Hepatocyte (in vitro differentiated cells): ENCODE data around the gene OPN3. TPM values are rescaled to one million over a fixed set of nuclear protein-coding genes. Genes with fewer than 3 reads are reported as not detected.

Source experiments
- DNase-seq: peaks from one replicate; pipeline ENCODE4 v3.0.0-alpha.2; 2016; ENCODE audit warnings: low spot score
- H2AFZ ChIP-seq: fragments of 200-600 bp; sonication (generic); 2 replicates; pipeline ENCODE4 v1.6.0; 2016; ENCODE audit warnings: antibody characterized with exemption, mild to moderate bottlenecking
- H3K27ac ChIP-seq: fragments of 200-600 bp; sonication (generic); 2 replicates; pipeline ENCODE4 v1.5.1; 2016; ENCODE audit warnings: mild to moderate bottlenecking
- H3K27me3 ChIP-seq: fragments of 200-600 bp; sonication (generic); 2 replicates; pipeline ENCODE4 v1.6.1; 2016
- H3K36me3 ChIP-seq: fragments of 200-600 bp; sonication (generic); replicated peaks from 2 replicates; pipeline ENCODE4 v1.5.1; 2016; ENCODE audit warnings: low read depth; ENCODE audit not compliant: insufficient read depth
- H3K4me1 ChIP-seq: fragments of 200-600 bp; sonication (generic); 2 replicates; pipeline ENCODE4 v1.5.1; 2016; ENCODE audit warnings: mild to moderate bottlenecking, moderate library complexity; ENCODE audit not compliant: insufficient read depth
- H3K4me2 ChIP-seq: fragments of 200-600 bp; sonication (generic); 2 replicates; pipeline ENCODE4 v1.6.0; 2016
- H3K4me3 ChIP-seq: fragments of 200-600 bp; sonication (generic); 2 replicates; pipeline ENCODE4 v1.5.1; 2016; ENCODE audit warnings: mild to moderate bottlenecking
- H3K79me2 ChIP-seq: fragments of 200-600 bp; sonication (generic); 2 replicates; pipeline ENCODE4 v1.6.0; 2017; ENCODE audit warnings: mild to moderate bottlenecking
- H3K9me2 ChIP-seq: fragments of 200-600 bp; sonication (generic); replicated peaks from 2 replicates; pipeline ENCODE4 v1.6.0; 2017; ENCODE audit warnings: mild to moderate bottlenecking; ENCODE audit not compliant: insufficient read depth
- H3K9me3 ChIP-seq: fragments of 200-600 bp; sonication (generic); 2 replicates; pipeline ENCODE4 v1.5.1; 2016; ENCODE audit warnings: low read depth, mild to moderate bottlenecking
- H4K20me1 ChIP-seq: fragments of 200-600 bp; sonication (generic); 2 replicates; pipeline ENCODE4 v1.6.0; 2016; ENCODE audit warnings: mild to moderate bottlenecking; ENCODE audit not compliant: insufficient read depth, poor library complexity, severe bottlenecking
- CTCF ChIP-seq: fragments of 200-600 bp; sonication (generic); IDR thresholded peaks from 2 replicates; pipeline ENCODE4 v1.5.1; 2016; ENCODE audit warnings: antibody characterized with exemption, mild to moderate bottlenecking; ENCODE audit not compliant: poor library complexity
- EZH2 ChIP-seq: fragments of 200-600 bp; sonication (generic); IDR thresholded peaks from 2 replicates; pipeline ENCODE4 v1.6.1; 2016; ENCODE audit warnings: antibody characterized with exemption, mild to moderate bottlenecking, borderline replicate concordance
- EZH2phosphoT487 ChIP-seq: fragments of 200-600 bp; sonication (generic); IDR thresholded peaks from one replicate; pipeline ENCODE4 v1.6.1; 2018; ENCODE audit warnings: antibody characterized with exemption, mild to moderate bottlenecking, low read depth, moderate library complexity; ENCODE audit not compliant: unreplicated experiment, severe bottlenecking
- WGBS: methylation state at CpG from one replicate; pipeline ENCODE4 v1.1.6; 2016; ENCODE audit warnings: low lambda C conversion rate; ENCODE audit errors: missing lambda C conversion rate; 5-methylcytosine and 5-hydroxymethylcytosine counted together
- polyA plus RNA-seq: library from polyadenylated mRNA; unstranded; fragments of >200 nt; fragmentation: Nextera tagmentation; extraction: Ambion mirVana; gene quantifications from 2 replicates; pipeline ENCODE4 v1.2.1, GENCODE V29; 2016
- total RNA-seq: library from RNA; depleted of rRNA; stranded (reverse); fragments of >200 nt; gene quantifications from 2 replicates; pipeline ENCODE4 v1.2.3, GENCODE V29; 2014

OPN3 gene
- total and polyA plus RNA-seq, 2 experiments from 2014 or later, result 40.0 to 75.8 TPM

GRCh38 chr1:241560849-241561187, 79.4 kb downstream of the OPN3 start:
- H3K4me3 ChIP-seq, result no peak overlapping the region
- no peaks in the 10 kb centered on the region for H3K4me1 ChIP-seq
- H4K20me1 ChIP-seq, result no peaks in the 10 kb centered on the region
- no peaks in the 10 kb centered on the region for H3K27me3 ChIP-seq
- DNase-seq, result no peak
- no peaks in the 10 kb centered on the region for H3K9me3 ChIP-seq
- H3K27ac ChIP-seq, result no peak overlapping the region
- no peaks in the 10 kb centered on the region for H3K9me2 ChIP-seq
- no peak overlapping the region for H2AFZ ChIP-seq
- TF ChIP-seq CTCF (no peak), EZH2 (no peak), EZH2phosphoT487 (no peak)
- H3K4me2 ChIP-seq, result no peak overlapping the region
- 79% methylated on average over 3 of the region's 3 CpGs for WGBS
- H3K36me3 ChIP-seq, result no peaks in the 10 kb centered on the region
- no peaks in the 10 kb centered on the region for H3K79me2 ChIP-seq

- Histone ChIP-seq H3K4me3 (no peak overlapping the region), H3K4me1 (no peaks in the 10 kb centered on the region), H3K9me3 (no peaks in the 10 kb centered on the region), H3K36me3 (no peaks in the 10 kb centered on the region), H3K4me2 (no peak overlapping the region), H3K9me2 (no peaks in the 10 kb centered on the region), H2AFZ (no peak overlapping the region), H3K27me3 (no peaks in the 10 kb centered on the region), H4K20me1 (no peaks in the 10 kb centered on the region), H3K27ac (no peak overlapping the region), H3K79me2 (no peaks in the 10 kb centered on the region)
- TF ChIP-seq CTCF, result no peak
- no peak for TF ChIP-seq EZH2
- TF ChIP-seq EZH2phosphoT487, result no peak
- 78% methylated on average over 4 of the region's 4 CpGs for whole genome bisulfite sequencing
- DNase-seq, result no peak
Measured at GRCh38 chr1:241560146-241560848, 79.9 kb downstream of the OPN3 start.

- no peak for TF ChIP-seq EZH2
- TF ChIP-seq EZH2phosphoT487, result no peak
- no peak for TF ChIP-seq CTCF
- no peaks in the 10 kb centered on the region for H3K27me3 ChIP-seq
- no peak for DNase-seq
- no peaks in the 10 kb centered on the region for H3K36me3 ChIP-seq
- H3K9me2 ChIP-seq, result no peaks in the 10 kb centered on the region
- no peak overlapping the region for H2AFZ ChIP-seq
- no peaks in the 10 kb centered on the region for H3K79me2 ChIP-seq
- no peak overlapping the region for H3K27ac ChIP-seq
- no peaks in the 10 kb centered on the region for H3K9me3 ChIP-seq
- H3K4me2 ChIP-seq, result no peak overlapping the region
- 75% methylated on average over 5 of the region's 5 CpGs for WGBS
- H3K4me3 ChIP-seq, result no peak overlapping the region
- H4K20me1 ChIP-seq, result no peaks in the 10 kb centered on the region
- H3K4me1 ChIP-seq, result no peaks in the 10 kb centered on the region
Measured at GRCh38 chr1:241557551-241558193, 82.5 kb downstream of the OPN3 start.
